ENCODE data around the gene CNOT6.
"Not testable (repeated sequence)": the region's sequence is repeated elsewhere in the genome, so short reads cannot be mapped to it uniquely, and the experiment has no call there.

Gene CNOT6

GRCh38 chr5:180494060-180494509 is at the start of gene CNOT6:
TSS of gene CNOT6 (plus strand) at chr5:180494379. CDS start at chr5:180529277, 34,898 bp downstream.
- DNase-seq (ENCODE audit: low read depth) = peak; percentile 91

- no peak for DNase-seq (ENCODE audit: low read depth)
Measured at GRCh38 chr5:180454752-180455151, 39.4 kb upstream of the CNOT6 start.

GRCh38 chr5:180455872-180456271 is 38.3 kb upstream of the CNOT6 start:
- no peak for DNase-seq (ENCODE audit: low read depth)

- no peak for DNase-seq (ENCODE audit: low read depth)
Measured at GRCh38 chr5:180456792-180457191, 37.4 kb upstream of the CNOT6 start.

- not testable (repeated sequence) for DNase-seq (ENCODE audit: low read depth)
Measured at GRCh38 chr5:180458852-180459673, 35.1 kb upstream of the CNOT6 start.

- DNase-seq (ENCODE audit: low read depth) = not testable (repeated sequence)
Measured at GRCh38 chr5:180459674-180460142, 34.5 kb upstream of the CNOT6 start.

GRCh38 chr5:180460834-180461233 is 33.3 kb upstream of the CNOT6 start:
- no peak for DNase-seq (ENCODE audit: low read depth)

GRCh38 chr5:180461303-180461702 is 32.9 kb upstream of the CNOT6 start:
- DNase-seq (ENCODE audit: low read depth) = no peak

GRCh38 chr5:180463216-180463900 is 30.8 kb upstream of the CNOT6 start:
- DNase-seq (ENCODE audit: low read depth) = no peak

- DNase-seq (ENCODE audit: low read depth) = no peak
Measured at GRCh38 chr5:180463916-180464602, 30.1 kb upstream of the CNOT6 start.

GRCh38 chr5:180464603-180464970 is 29.6 kb upstream of the CNOT6 start:
- DNase-seq (ENCODE audit: low read depth) = no peak

GRCh38 chr5:180465052-180465451 is 29.1 kb upstream of the CNOT6 start:
- DNase-seq (ENCODE audit: low read depth) = not testable (repeated sequence)

- no peak for DNase-seq (ENCODE audit: low read depth)
Measured at GRCh38 chr5:180466316-180466715, 27.9 kb upstream of the CNOT6 start.

- DNase-seq (ENCODE audit: low read depth) = no peak
Measured at GRCh38 chr5:180467028-180467975, 26.9 kb upstream of the CNOT6 start.

- no peak for DNase-seq (ENCODE audit: low read depth)
Measured at GRCh38 chr5:180467989-180468731, 26.0 kb upstream of the CNOT6 start.

- no peak for DNase-seq (ENCODE audit: low read depth)
Measured at GRCh38 chr5:180468732-180469585, 25.2 kb upstream of the CNOT6 start.

- no peak for DNase-seq (ENCODE audit: low read depth)
Measured at GRCh38 chr5:180469586-180469865, 24.7 kb upstream of the CNOT6 start.

GRCh38 chr5:180469866-180470265 is 24.3 kb upstream of the CNOT6 start:
- no peak for DNase-seq (ENCODE audit: low read depth)

GRCh38 chr5:180470361-180470760 is 23.8 kb upstream of the CNOT6 start:
- no peak for DNase-seq (ENCODE audit: low read depth)

- peak; percentile 51 for DNase-seq (ENCODE audit: low read depth)
Measured at GRCh38 chr5:180470966-180471582, 23.1 kb upstream of the CNOT6 start.
